Nephron (organoid): ENCODE results near the gene ABCB1.

Experiments used
- H3K27ac Mint-ChIP-seq, 3 experiments: 2 replicates each; pipeline ENCODE4 v1.8.0; 2020; ENCODE audit warnings: mixed read lengths in 3 of 3, mild to moderate bottlenecking in 2 of 3, moderate library complexity in 1 of 3
- H3K27me3 Mint-ChIP-seq: 2 replicates; pipeline ENCODE4 v1.8.0; 2021; ENCODE audit warnings: low read depth, mild to moderate bottlenecking, moderate library complexity, mixed read lengths
- H3K36me3 Mint-ChIP-seq: 2 replicates; pipeline ENCODE4 v1.8.0; 2020; ENCODE audit warnings: low read depth, mixed read lengths
- H3K4me1 Mint-ChIP-seq: 2 replicates; pipeline ENCODE4 v1.8.0; 2020; ENCODE audit warnings: mixed read lengths
- H3K4me3 Mint-ChIP-seq, 3 experiments: 2 replicates each; pipeline ENCODE4 v1.8.0; 2020; ENCODE audit warnings: mild to moderate bottlenecking in 3 of 3, mixed read lengths in 3 of 3, moderate library complexity in 2 of 3
- H3K9me3 Mint-ChIP-seq: 2 replicates; pipeline ENCODE4 v1.8.0; 2020; ENCODE audit warnings: mixed read lengths
- TF ChIP-seq, protein P1 (sequence below), 3 experiments: fragments of 200-600 bp; sonication (generic); IDR thresholded peaks; one replicate each; pipeline ENCODE4 v1.5.0; 2021; ENCODE audit warnings: antibody characterized with exemption in 3 of 3; ENCODE audit not compliant: unreplicated experiment in 3 of 3

The ABCB1 gene

DNA sequence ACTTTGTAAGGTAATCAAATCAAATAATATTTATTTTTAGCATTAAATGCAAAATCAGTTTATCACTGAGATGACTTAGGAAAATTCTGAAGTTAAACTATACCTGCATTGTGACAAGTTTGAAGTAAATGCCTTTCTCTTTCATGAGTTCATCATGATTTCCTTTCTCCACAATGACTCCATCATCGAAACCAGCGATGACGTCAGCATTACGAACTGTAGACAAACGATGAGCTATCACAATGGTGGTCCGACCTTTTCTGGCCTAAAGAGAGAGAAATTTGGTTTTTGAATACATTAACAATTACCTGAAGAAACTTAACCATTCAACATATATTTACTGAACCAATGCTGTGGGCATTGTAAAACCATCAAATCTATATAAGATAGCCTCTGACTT, 54.9 kb downstream of the ABCB1 start:
- H3K4me3 Mint-ChIP-seq = no peak overlapping the region
- TF ChIP-seq, protein P1, sequence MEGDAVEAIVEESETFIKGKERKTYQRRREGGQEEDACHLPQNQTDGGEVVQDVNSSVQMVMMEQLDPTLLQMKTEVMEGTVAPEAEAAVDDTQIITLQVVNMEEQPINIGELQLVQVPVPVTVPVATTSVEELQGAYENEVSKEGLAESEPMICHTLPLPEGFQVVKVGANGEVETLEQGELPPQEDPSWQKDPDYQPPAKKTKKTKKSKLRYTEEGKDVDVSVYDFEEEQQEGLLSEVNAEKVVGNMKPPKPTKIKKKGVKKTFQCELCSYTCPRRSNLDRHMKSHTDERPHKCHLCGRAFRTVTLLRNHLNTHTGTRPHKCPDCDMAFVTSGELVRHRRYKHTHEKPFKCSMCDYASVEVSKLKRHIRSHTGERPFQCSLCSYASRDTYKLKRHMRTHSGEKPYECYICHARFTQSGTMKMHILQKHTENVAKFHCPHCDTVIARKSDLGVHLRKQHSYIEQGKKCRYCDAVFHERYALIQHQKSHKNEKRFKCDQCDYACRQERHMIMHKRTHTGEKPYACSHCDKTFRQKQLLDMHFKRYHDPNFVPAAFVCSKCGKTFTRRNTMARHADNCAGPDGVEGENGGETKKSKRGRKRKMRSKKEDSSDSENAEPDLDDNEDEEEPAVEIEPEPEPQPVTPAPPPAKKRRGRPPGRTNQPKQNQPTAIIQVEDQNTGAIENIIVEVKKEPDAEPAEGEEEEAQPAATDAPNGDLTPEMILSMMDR (IDR thresholded peaks at IDR 0.05; ENCODE audit: unreplicated experiment in 3 of 3) = no peak
- no peak overlapping the region for H3K27ac Mint-ChIP-seq
- no peaks in the 10 kb centered on the region for H3K36me3 Mint-ChIP-seq
- no peaks in the 10 kb centered on the region for H3K4me1 Mint-ChIP-seq
- no peaks in the 10 kb centered on the region for H3K9me3 Mint-ChIP-seq
- H3K27me3 Mint-ChIP-seq = no peaks in the 10 kb centered on the region

DNA sequence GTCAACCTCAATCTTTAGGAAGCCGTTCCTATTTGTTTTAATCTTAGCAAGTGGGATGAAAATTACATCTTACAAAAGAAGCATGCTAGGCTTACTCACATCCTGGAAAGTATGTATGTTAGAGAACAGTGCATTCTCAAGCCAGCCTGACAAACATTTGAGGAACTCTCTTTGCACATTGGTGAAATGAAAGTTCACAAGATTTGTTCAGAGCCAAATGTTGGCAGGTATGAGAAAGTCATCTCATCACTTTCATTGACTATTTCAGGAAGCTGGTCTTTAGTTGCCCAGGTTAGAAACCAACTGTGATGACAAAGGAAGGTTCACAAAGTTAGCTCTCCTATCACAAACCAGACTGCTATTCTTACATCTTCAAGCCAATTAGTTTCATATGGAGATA, 57.1 kb downstream of the ABCB1 start:
- Mint-ChIP-seq H3K4me3 (no peak overlapping the region), H3K27me3 (peaks cover 3% of the 10 kb centered on the region), H3K4me1 (no peaks in the 10 kb centered on the region), H3K27ac (no peak overlapping the region), H3K36me3 (no peaks in the 10 kb centered on the region), H3K9me3 (no peaks in the 10 kb centered on the region)
- TF ChIP-seq, protein P1 (IDR thresholded peaks at IDR 0.05; ENCODE audit: unreplicated experiment in 3 of 3) = no peak

DNA sequence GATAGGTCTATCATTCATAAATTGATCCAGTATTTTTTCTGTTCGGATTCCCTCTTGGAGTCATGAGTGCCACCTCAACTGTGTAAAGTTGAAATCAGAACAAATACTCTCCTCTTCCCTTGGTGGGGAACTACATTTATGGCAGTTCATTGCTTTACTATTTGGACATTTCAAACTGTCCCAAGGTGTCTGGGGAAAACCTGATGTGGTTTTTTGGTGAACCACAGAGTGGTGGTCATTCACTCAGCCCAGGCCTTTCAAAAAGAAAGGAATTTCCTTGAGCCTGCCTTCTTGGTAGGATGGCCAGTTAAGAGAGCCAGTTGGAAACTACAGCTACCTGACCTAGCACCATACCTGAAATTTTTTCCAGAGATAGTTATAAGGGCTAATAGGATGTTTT, 59.0 kb downstream of the ABCB1 start:
- H3K27ac Mint-ChIP-seq = no peak overlapping the region
- H3K9me3 Mint-ChIP-seq = no peaks in the 10 kb centered on the region
- no peaks in the 10 kb centered on the region for H3K4me1 Mint-ChIP-seq
- no peaks in the 10 kb centered on the region for H3K36me3 Mint-ChIP-seq
- H3K27me3 Mint-ChIP-seq = peaks cover 3% of the 10 kb centered on the region
- H3K4me3 Mint-ChIP-seq = no peak overlapping the region
- TF ChIP-seq, protein P1 (IDR thresholded peaks at IDR 0.05; ENCODE audit: unreplicated experiment in 3 of 3) = no peak

DNA sequence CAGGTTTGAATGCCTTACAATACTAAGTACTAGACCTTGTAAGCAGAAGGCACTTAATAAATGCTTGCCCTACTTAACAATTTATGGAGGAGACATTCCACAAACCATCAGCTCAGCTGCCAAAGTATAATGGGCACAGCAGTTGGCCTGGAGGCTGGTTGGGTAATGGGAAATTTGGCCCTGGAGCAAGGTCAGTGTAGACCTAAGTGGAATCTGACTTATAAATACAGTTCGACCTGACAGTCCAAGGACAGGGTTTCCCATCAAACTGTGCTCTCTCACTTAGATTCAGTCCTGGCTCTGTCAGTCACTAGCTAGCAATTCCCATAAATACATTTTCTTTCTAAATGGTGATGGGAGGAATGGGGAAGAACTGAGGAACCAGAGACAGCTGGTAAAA, 62.6 kb downstream of the ABCB1 start:
- no peaks in the 10 kb centered on the region for H3K4me1 Mint-ChIP-seq
- H3K27me3 Mint-ChIP-seq = peaks cover 3% of the 10 kb centered on the region
- no peak overlapping the region for H3K27ac Mint-ChIP-seq
- H3K36me3 Mint-ChIP-seq = no peaks in the 10 kb centered on the region
- no peak overlapping the region for H3K4me3 Mint-ChIP-seq
- H3K9me3 Mint-ChIP-seq = no peaks in the 10 kb centered on the region
- TF ChIP-seq, protein P1 (IDR thresholded peaks at IDR 0.05; ENCODE audit: unreplicated experiment in 3 of 3) = no peak

DNA sequence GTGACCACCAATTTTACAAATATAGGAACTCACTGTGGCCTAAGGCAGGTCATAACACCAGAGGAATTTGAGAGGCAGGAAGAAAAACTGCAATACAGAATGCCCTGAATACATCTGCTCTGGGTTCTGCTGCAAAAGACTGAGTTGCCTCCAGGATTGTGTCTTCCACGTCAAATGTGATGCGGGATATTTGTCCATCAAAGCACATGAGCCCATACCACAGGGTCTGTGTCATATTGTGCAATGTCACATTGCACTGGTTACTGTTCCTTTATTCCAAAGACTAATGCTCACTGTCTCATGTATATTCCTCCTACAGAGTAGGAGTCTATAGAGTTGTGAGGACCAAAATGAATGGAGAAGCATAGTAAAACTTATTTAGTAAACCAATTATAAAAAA, 66.6 kb downstream of the ABCB1 start:
- Mint-ChIP-seq H3K4me1 (no peaks in the 10 kb centered on the region), H3K36me3 (no peaks in the 10 kb centered on the region), H3K4me3 (no peak overlapping the region), H3K27ac (no peak overlapping the region), H3K9me3 (no peaks in the 10 kb centered on the region), H3K27me3 (peaks cover 3% of the 10 kb centered on the region)
- TF ChIP-seq, protein P1 (IDR thresholded peaks at IDR 0.05; ENCODE audit: unreplicated experiment in 3 of 3) = no peak

DNA sequence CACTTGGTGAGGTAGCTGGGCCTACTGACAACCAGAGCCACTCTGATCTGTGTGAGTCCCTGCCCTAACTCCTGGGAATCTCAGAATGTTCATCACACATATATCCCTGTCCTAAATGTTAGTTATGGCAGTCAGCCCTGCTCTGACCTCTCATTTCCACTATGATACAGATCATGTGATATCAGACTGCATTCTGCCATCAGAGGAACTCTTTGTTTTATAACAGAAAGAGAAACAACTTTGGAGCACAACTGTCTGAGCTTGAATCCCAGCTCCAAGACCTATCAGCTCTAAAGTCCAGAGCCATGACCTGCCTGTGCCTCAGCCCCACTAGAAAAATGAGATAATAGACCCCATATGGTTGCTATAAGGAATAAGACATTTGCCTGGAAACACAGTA, 70.6 kb downstream of the ABCB1 start:
- no peak overlapping the region for H3K4me3 Mint-ChIP-seq
- no peaks in the 10 kb centered on the region for H3K9me3 Mint-ChIP-seq
- H3K4me1 Mint-ChIP-seq = no peaks in the 10 kb centered on the region
- H3K36me3 Mint-ChIP-seq = no peaks in the 10 kb centered on the region
- TF ChIP-seq, protein P1 (IDR thresholded peaks at IDR 0.05; ENCODE audit: unreplicated experiment in 3 of 3) = no peak
- no peak overlapping the region for H3K27ac Mint-ChIP-seq
- no peaks in the 10 kb centered on the region for H3K27me3 Mint-ChIP-seq
